Esophagus squamous epithelium (tissue), 5 donors: Measurements from ENCODE around the gene MX2. TPM values are rescaled to one million over a fixed set of nuclear protein-coding genes. Genes with fewer than 3 reads are reported as not detected.
A peak's percentile ranks its signal among the peaks of the same experiment; 100 is the strongest.
"Not testable (repeated sequence)": the region's sequence is repeated elsewhere in the genome, so short reads cannot be mapped to it uniquely, and the experiment has no call there.

Source experiments
- DNase-seq: peaks from one replicate; lab custom pipeline; 2025; lab: John Stamatoyannopoulos, UW
- H3K27ac ChIP-seq, 4 donors: fragments of 200-600 bp; sonication (generic); one replicate each; pipeline ENCODE4 v1.5.1; 2016 to 2019; ENCODE audit warnings: mild to moderate bottlenecking in 1 of 4
- H3K27me3 ChIP-seq, 4 donors: fragments of 200-600 bp; sonication (generic); 1 replicate in 3 of 4; 2 replicates in 1 of 4; pipeline versions ENCODE4 v1.5.1 to v1.6.0; 2017 to 2021; ENCODE audit warnings: antibody characterized with exemption in 1 of 4
- H3K36me3 ChIP-seq, 3 donors: fragments of 200-600 bp; sonication (generic); one replicate each; pipeline ENCODE4 v1.5.1; 2016 to 2019
- H3K4me1 ChIP-seq, 3 donors: fragments of 200-600 bp; sonication (generic); one replicate each; pipeline ENCODE4 v1.5.1; 2017 to 2019
- H3K4me3 ChIP-seq, 4 donors: fragments of 200-600 bp; sonication (generic); 1 replicate in 3 of 4; 2 replicates in 1 of 4; pipeline ENCODE4 v1.5.1; 2016 to 2019; ENCODE audit warnings: mild to moderate bottlenecking in 2 of 4, moderate library complexity in 1 of 4
- H3K9me3 ChIP-seq, 3 donors: fragments of 200-600 bp; sonication (generic); one replicate each; pipeline ENCODE4 v1.5.1; 2016 to 2019
- POLR2A ChIP-seq, 4 donors: fragments of 450-650 bp; IDR thresholded peaks; one replicate each; pipeline ENCODE4 v1.6.1; 2017; ENCODE audit warnings: antibody characterized with exemption in 4 of 4, mild to moderate bottlenecking in 4 of 4, moderate library complexity in 3 of 4
- WGBS, 2 donors: methylation state at CpG; one replicate each; pipeline ENCODE4 v1.1.5; 2018; 5-methylcytosine and 5-hydroxymethylcytosine counted together
- intact Hi-C: fragments of 100-400 bp; cut with DNase I; formaldehyde crosslinking; loops from one replicate; pipeline ENCODE4 v1.15.0; 2022
- total RNA-seq, 4 donors: library from RNA; depleted of rRNA; stranded (reverse); fragments of >200 nt; gene quantifications; one replicate each; pipeline ENCODE4 v1.1.0, GENCODE V29; 2016
- TF ChIP-seq, protein P1 (sequence below), 6 experiments: fragments of 450-650 bp in 4 of 6; fragments of 200-600 bp in 2 of 6; sonication (generic) in 2 of 6; IDR thresholded peaks; one replicate each; pipeline ENCODE4 v1.5.1; 2016 to 2019; ENCODE audit warnings: antibody characterized with exemption in 6 of 6, mild to moderate bottlenecking in 4 of 6, moderate library complexity in 4 of 6
- donor health status: DM: yes; HTN: yes; CAD: no.

MX2 gene, protein sequence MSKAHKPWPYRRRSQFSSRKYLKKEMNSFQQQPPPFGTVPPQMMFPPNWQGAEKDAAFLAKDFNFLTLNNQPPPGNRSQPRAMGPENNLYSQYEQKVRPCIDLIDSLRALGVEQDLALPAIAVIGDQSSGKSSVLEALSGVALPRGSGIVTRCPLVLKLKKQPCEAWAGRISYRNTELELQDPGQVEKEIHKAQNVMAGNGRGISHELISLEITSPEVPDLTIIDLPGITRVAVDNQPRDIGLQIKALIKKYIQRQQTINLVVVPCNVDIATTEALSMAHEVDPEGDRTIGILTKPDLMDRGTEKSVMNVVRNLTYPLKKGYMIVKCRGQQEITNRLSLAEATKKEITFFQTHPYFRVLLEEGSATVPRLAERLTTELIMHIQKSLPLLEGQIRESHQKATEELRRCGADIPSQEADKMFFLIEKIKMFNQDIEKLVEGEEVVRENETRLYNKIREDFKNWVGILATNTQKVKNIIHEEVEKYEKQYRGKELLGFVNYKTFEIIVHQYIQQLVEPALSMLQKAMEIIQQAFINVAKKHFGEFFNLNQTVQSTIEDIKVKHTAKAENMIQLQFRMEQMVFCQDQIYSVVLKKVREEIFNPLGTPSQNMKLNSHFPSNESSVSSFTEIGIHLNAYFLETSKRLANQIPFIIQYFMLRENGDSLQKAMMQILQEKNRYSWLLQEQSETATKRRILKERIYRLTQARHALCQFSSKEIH
- 10 to 100 TPM in 1 of 4 donors, 1 to 10 TPM in 3; 4.3 to 23.5 (median 8.5) TPM for total RNA-seq

DNA sequence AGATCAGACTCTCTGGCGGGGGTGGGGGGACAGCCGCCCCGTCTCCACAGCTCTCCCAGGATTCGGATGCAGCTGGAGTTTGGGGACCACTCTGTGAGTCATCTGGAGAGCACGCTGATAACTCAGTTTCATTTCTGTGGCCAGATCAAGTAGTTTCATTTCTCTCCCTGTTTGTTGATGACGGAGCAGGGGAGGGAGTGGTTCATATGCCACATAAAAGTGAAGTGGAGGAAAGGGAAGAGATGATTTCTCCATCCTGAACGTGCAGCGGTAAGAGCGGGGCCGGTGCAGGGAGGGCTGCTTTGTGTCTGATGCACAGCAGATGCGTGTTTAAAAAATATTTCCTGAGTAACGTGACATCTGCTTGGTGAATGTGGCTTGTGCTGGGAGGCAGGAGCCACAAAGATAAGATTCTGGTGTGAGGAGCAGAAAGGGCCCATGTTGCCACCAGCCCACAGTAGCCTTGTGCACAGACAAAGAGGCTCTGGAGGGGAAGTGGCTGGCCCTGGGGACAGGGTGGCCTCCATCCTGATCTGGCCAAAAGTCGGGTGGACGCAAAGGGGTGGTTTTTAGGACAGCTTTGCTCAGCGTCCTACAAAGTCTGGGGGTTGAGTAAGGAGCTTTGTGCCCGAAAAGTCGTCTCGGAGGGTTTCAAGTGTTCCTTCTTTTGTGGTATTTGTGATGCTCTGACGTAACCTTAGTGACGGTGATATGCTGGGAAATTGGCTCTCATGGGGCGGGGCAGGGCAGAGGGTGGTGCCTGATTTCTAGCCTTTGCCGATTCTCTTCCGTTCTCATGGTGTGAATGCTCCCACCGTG, at the start of gene MX2:
Gene MX2, plus strand, starts transcription at position 242 of the 819 bp plus-strand sequence. CDS start 14,880 bp downstream, outside the sequence.
- WGBS, 2 donors, result 26 to 35% methylated on average over 17 to 21 of the region's 24 CpGs
- peak within 1 kb of the TSS; percentile 74 to 93 (median 84) for H3K27ac ChIP-seq
- no peaks in the 10 kb centered on the region for H3K27me3 ChIP-seq
- DNase-seq, result peak; percentile 19
- H3K4me3 ChIP-seq, result peak within 1 kb of the TSS; percentile 19 to 65 (median 40)
- peak in 2 of 4 donors; percentile 32 to 50 for TF ChIP-seq POLR2A (IDR thresholded peaks at IDR 0.05)
- TF ChIP-seq, protein P1, sequence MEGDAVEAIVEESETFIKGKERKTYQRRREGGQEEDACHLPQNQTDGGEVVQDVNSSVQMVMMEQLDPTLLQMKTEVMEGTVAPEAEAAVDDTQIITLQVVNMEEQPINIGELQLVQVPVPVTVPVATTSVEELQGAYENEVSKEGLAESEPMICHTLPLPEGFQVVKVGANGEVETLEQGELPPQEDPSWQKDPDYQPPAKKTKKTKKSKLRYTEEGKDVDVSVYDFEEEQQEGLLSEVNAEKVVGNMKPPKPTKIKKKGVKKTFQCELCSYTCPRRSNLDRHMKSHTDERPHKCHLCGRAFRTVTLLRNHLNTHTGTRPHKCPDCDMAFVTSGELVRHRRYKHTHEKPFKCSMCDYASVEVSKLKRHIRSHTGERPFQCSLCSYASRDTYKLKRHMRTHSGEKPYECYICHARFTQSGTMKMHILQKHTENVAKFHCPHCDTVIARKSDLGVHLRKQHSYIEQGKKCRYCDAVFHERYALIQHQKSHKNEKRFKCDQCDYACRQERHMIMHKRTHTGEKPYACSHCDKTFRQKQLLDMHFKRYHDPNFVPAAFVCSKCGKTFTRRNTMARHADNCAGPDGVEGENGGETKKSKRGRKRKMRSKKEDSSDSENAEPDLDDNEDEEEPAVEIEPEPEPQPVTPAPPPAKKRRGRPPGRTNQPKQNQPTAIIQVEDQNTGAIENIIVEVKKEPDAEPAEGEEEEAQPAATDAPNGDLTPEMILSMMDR (IDR thresholded peaks at IDR 0.05), result no peak
- H3K9me3 ChIP-seq, result no peaks in the 10 kb centered on the region
- no peaks in the 10 kb centered on the region for H3K36me3 ChIP-seq
- H3K4me1 ChIP-seq, result peaks cover 15 to 76% (median 32%) of the 10 kb centered on the region in 3 donors
- intact Hi-C loops, result no loop called here

DNA sequence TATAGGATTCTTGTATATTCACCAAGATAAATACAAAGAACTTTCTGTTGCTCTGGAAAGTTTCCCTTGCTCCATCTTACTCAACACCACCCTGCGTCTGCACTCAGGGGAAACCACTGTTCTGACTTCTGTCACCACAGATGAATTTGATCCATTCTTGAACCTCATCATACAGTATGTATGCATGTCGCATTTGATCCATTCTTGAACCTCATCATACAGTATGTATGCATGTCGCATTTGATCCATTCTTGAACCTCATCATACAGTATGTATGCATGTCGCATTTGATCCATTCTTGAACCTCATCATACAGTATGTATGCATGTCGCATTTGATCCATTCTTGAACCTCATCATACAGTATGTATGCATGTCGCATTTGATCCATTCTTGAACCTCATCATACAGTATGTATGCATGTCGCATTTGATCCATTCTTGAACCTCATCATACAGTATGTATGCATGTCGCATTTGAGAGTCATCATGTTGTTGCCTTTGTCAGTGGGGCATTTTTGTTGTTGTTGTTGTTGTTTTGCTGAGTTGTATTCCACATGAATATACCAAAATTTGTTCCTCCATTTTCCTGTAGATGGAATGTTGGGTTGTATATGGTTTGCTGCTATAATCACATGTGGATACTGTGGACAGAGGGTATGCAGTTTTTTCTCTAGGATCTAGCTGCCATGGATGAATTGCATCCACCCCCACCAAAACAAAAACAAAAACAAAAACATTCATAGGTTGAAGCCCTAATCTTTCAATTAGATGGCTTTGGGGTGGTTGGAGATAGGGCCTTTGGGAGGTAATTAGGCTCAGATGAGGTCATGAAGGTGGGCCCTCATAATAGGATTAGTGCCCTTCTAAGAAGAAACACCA, 48.3 kb upstream of the MX2 start:
- H3K36me3 ChIP-seq, DNase-seq, H3K4me3 ChIP-seq, intact Hi-C loops, H3K27ac ChIP-seq, H3K9me3 ChIP-seq: not testable (repeated sequence)
- peaks cover 0 to 50% (median 3%) of the 10 kb centered on the region in 4 donors for H3K27me3 ChIP-seq
- H3K4me1 ChIP-seq, result peaks cover 4 to 46% (median 10%) of the 10 kb centered on the region in 3 donors
- WGBS, 2 donors, result 91 to 96% methylated on average over 5 to 6 of the region's 8 CpGs

DNA sequence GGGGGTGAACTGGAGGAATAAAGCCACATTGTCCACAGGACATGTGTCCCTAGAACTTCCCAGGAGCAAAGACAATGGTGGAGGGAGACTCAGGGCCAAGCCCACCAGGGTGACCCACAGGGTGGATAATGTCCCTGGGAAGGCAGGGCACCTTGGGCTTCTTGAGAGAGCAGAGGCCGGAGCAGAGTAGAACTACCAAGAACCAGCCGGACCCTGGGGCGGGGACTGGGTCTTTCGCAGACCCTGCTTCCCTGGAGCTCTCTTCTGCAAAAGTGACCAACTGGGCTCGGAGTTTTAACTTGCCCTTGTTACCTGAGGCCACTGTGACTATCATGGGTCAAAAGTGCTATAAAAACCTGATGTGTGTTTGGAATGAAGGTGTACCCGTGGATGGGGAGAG, 46.1 kb upstream of the MX2 start:
- TF ChIP-seq POLR2A (IDR thresholded peaks at IDR 0.05), result no peak
- TF ChIP-seq, protein P1 (IDR thresholded peaks at IDR 0.05), result no peak
- peak overlapping the region in 1 of 4 donors; percentile 53 for H3K4me3 ChIP-seq
- no peaks in the 10 kb centered on the region for H3K36me3 ChIP-seq
- H3K27ac ChIP-seq, result peak overlapping the region in 2 of 4 donors; percentile 76 to 80
- peaks cover 0 to 35% (median 3%) of the 10 kb centered on the region in 4 donors for H3K27me3 ChIP-seq
- WGBS, 2 donors, result 86 to 91% methylated on average over 5 to 6 of the region's 6 CpGs
- H3K9me3 ChIP-seq, result no peaks in the 10 kb centered on the region
- peaks cover 4 to 34% (median 10%) of the 10 kb centered on the region in 3 donors for H3K4me1 ChIP-seq
- intact Hi-C loops, result no loop called here
- DNase-seq, result no peak

DNA sequence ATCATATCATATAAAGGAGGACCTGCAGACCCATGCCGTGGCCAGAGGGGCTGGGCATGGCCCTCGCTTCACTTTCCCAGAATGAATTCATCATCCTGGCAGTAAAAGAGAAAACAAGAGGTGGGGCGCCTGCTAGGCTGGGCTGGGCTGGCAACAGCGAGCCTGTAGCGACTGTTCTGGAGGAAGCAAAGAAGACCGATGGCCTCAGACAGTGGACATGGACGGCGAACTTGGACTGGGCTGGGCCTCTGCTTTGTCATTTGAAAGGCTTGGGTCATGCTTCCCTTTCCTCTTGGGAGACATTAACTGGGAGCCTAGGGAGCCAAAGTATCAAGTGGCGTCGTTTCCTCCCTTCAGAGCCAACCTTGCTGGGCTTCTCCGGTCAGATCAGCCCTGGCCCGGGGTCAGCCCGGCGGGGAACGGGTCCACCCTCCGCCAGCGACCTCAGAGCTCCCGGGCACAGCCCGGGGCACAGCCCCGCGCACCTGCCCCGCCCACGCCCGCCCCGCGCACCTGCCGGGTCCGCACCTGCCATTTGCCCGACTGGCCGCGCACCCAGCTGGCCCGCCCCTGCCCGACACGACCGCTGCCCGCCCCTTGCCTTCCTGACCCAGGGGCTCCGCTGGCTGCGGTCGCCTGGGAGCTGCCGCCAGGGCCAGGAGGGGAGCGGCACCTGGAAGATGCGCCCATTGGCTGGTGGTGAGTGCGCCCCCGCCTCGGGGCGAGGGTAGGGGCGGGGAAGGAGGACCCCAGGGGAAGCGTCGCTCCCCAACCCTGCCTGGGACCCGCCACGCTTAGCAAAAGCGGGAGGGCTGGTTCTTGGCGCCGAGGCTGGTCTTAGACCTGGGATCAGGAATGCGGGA, 45.4 kb upstream of the MX2 start, which contains the start of gene FAM3B:
Gene FAM3B, plus strand, starts transcription at position 602 of the 863 bp plus-strand sequence. Its CDS starts 79 bp downstream, at position 681.
- Histone ChIP-seq H3K36me3 (no peaks in the 10 kb centered on the region), H3K27ac (peak within 1 kb of the TSS; percentile 53 to 80 (median 75)), H3K4me1 (peaks cover 8 to 41% (median 10%) of the 10 kb centered on the region in 3 donors), H3K4me3 (peak within 1 kb of the TSS; percentile 40 to 55 (median 52)), H3K9me3 (no peaks in the 10 kb centered on the region), H3K27me3 (peaks cover 0 to 35% (median 3%) of the 10 kb centered on the region in 4 donors)
- intact Hi-C loops, result no loop called here
- DNase-seq, result no peak
- TF ChIP-seq, protein P1 (IDR thresholded peaks at IDR 0.05), result no peak
- TF ChIP-seq POLR2A (IDR thresholded peaks at IDR 0.05), result no peak
- WGBS, 2 donors, result 3 to 34% methylated on average over 10 to 12 of the region's 55 CpGs
